ENCODE data around the gene ZFHX3. TPM values are rescaled to one million over a fixed set of nuclear protein-coding genes. Genes with fewer than 3 reads are reported as not detected.

Gene ZFHX3
- total and polyA plus RNA-seq, 10 of the 15 experiments (the other 5 are each of a cell fraction or from before 2014, with no cell fraction given), result 0.68 to 8.6 (median 2.0) TPM

GRCh38 chr16:73025151-73025855 lies 22.6 kb downstream of the ZFHX3 start (continued):
- TF ChIP-seq TARDBP (IDR thresholded peaks at IDR 0.05; ENCODE audit: borderline replicate concordance), result no peak

- no peak for FAIRE-seq
- POLR2A ChIA-PET, result no interaction called here
These were observed 23.3 kb downstream of the ZFHX3 start for GRCh38 chr16:73024571-73025105.

More at GRCh38 chr16:73024571-73025105, 23.3 kb downstream of the ZFHX3 start:
- Histone ChIP-seq H2AFZ (ENCODE audit: control insufficient read depth, low read depth, low read length) (no peak overlapping the region), H3K79me2 (ENCODE audit: control insufficient read depth, insufficient read depth, low read length) (no peaks in the 10 kb centered on the region; the same call in 1 of the 2 replicates), H3K4me1 (ENCODE audit: control insufficient read depth, insufficient read depth, low read length) (no peaks in the 10 kb centered on the region), H3K27ac (ENCODE audit: control insufficient read depth, insufficient read depth) (no peak overlapping the region), H4K20me1 (ENCODE audit: control insufficient read depth, insufficient read depth) (no peaks in the 10 kb centered on the region; the same call in 1 of the 2 replicates), H3K9me3 (replicated peaks; ENCODE audit: control insufficient read depth, insufficient read depth, low read length) (no peaks in the 10 kb centered on the region), H3K36me3 (ENCODE audit: control insufficient read depth in 2 of 2, insufficient read depth in 2 of 2, low read length in 1 of 2) (no peaks in the 10 kb centered on the region), H3K4me3 (no peak overlapping the region), H3K9ac (ENCODE audit: control insufficient read depth, insufficient read depth, low read length) (no peak overlapping the region), H3K4me2 (ENCODE audit: control insufficient read depth, insufficient read depth) (no peak overlapping the region), H3K27me3 (replicated peaks in 1 of 2; ENCODE audit: control insufficient read depth in 2 of 2, insufficient read depth in 2 of 2, low read length in 1 of 2) (no peaks in the 10 kb centered on the region)
- TF ChIP-seq RBBP5 (conservative IDR thresholded peaks at IDR 0.05) (no peak), YBX1 (IDR thresholded peaks at IDR 0.05) (no peak), TCF12 (IDR thresholded peaks at IDR 0.05; ENCODE audit: low read depth, low read length) (no peak), RAD51 (IDR thresholded peaks at IDR 0.05) (no peak), ZNF24 (IDR thresholded peaks at IDR 0.05) (no peak), SIN3A (IDR thresholded peaks at IDR 0.05; ENCODE audit: low read depth, low read length) (no peak), NBN (IDR thresholded peaks at IDR 0.05) (no peak), IKZF1 (conservative IDR thresholded peaks at IDR 0.05) (no peak), SPI1 (IDR thresholded peaks at IDR 0.05; ENCODE audit: borderline replicate concordance, insufficient read depth, low read depth, low read length) (no peak), MLLT1 (IDR thresholded peaks at IDR 0.05) (no peak), DPF2 (IDR thresholded peaks at IDR 0.05) (no peak)
- TF ChIP-seq, protein P1, sequence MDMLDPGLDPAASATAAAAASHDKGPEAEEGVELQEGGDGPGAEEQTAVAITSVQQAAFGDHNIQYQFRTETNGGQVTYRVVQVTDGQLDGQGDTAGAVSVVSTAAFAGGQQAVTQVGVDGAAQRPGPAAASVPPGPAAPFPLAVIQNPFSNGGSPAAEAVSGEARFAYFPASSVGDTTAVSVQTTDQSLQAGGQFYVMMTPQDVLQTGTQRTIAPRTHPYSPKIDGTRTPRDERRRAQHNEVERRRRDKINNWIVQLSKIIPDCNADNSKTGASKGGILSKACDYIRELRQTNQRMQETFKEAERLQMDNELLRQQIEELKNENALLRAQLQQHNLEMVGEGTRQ (IDR thresholded peaks at IDR 0.05; ENCODE audit: borderline replicate concordance, low read depth, low read length), result no peak
- TF ChIP-seq, protein P2, sequence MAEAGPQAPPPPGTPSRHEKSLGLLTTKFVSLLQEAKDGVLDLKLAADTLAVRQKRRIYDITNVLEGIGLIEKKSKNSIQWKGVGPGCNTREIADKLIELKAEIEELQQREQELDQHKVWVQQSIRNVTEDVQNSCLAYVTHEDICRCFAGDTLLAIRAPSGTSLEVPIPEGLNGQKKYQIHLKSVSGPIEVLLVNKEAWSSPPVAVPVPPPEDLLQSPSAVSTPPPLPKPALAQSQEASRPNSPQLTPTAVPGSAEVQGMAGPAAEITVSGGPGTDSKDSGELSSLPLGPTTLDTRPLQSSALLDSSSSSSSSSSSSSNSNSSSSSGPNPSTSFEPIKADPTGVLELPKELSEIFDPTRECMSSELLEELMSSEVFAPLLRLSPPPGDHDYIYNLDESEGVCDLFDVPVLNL (IDR thresholded peaks at IDR 0.05; ENCODE audit: low read depth, low read length), result no peak
- TF ChIP-seq, protein P3, sequence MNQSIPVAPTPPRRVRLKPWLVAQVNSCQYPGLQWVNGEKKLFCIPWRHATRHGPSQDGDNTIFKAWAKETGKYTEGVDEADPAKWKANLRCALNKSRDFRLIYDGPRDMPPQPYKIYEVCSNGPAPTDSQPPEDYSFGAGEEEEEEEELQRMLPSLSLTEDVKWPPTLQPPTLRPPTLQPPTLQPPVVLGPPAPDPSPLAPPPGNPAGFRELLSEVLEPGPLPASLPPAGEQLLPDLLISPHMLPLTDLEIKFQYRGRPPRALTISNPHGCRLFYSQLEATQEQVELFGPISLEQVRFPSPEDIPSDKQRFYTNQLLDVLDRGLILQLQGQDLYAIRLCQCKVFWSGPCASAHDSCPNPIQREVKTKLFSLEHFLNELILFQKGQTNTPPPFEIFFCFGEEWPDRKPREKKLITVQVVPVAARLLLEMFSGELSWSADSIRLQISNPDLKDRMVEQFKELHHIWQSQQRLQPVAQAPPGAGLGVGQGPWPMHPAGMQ (IDR thresholded peaks at IDR 0.05; ENCODE audit: borderline replicate concordance), result no peak
- CTCF ChIA-PET, result interaction anchor here (1.1 to 1.4 kb wide), 2 partner anchors 8 to 192 kb away, joined by 3 to 4 read pairs; no protein-coding TSS in a partner anchor
- no peak for ATAC-seq
- SMC1A ChIA-PET (ENCODE audit: uncharacterized antibody, unreplicated experiment), result no interaction called here
- DNase-seq (ENCODE audit: low read depth, low spot score), result no peak
- intact Hi-C loops (cut with micrococcal nuclease; ENCODE audit: unreplicated experiment) (no loop called here), in situ Hi-C loops (cut with MboI) (no loop called here)
- RAD21 ChIA-PET (ENCODE audit: unreplicated experiment), result interaction anchor here (0.6 kb wide), 1 partner anchor 148 kb away, joined by 4 read pairs; no protein-coding TSS in a partner anchor
- 94% methylated on average over 13 of the region's 13 CpGs for WGBS (ENCODE audit: insufficient coverage, insufficient replicate concordance, low lambda C conversion rate, missing lambda C conversion rate)
- no TSS peak for BruUV-seq (replicated peaks)
